HEK293 (cell line): ENCODE data around the gene KCNG3.
A peak's percentile ranks its signal among the peaks of the same experiment; 100 is the strongest.

ENCODE experiments used
- CTCF ChIA-PET: fragments of 350-600 bp; formaldehyde crosslinking; extraction: SDS; loops from one replicate; lab custom pipeline; 2021; ENCODE audit warnings: antibody characterized with exemption; lab: Yijun Ruan, JAX
- POLR2A ChIA-PET: fragments of 300-600 bp; formaldehyde crosslinking; extraction: SDS; loops from one replicate; lab custom pipeline; 2020; ENCODE audit warnings: antibody characterized with exemption, inconsistent platforms; lab: Yijun Ruan, JAX
- H3K27ac ChIP-seq: fragments of 200-500 bp; sonication (Bioruptor generic); 2 replicates; pipeline ENCODE4 v1.5.1; 2014; ENCODE audit warnings: low read depth, low read length, control low read depth, inconsistent platforms; ENCODE audit errors: extremely low read depth
- H3K36me3 ChIP-seq, 2 experiments: fragments of 200-500 bp in 1 of 2; sonication (Bioruptor generic) in 1 of 2; 1 replicate in 1 of 2; 2 replicates in 1 of 2; pipeline ENCODE4 v1.5.1; 2014 to 2017; ENCODE audit warnings: inconsistent platforms in 2 of 2, low read length in 2 of 2; ENCODE audit not compliant: control insufficient read depth in 2 of 2, insufficient read depth in 1 of 2
- H3K4me1 ChIP-seq: fragments of 200-500 bp; sonication (Bioruptor generic); 2 replicates; pipeline ENCODE4 v1.5.1; 2014; ENCODE audit warnings: mild to moderate bottlenecking, low read length, inconsistent platforms; ENCODE audit not compliant: control insufficient read depth, insufficient read depth
- H3K4me3 ChIP-seq: 2 replicates; pipeline ENCODE4 v1.5.1; 2011; ENCODE audit warnings: low read depth, mild to moderate bottlenecking, control low read depth, low read length, moderate library complexity
- H3K9me3 ChIP-seq: fragments of 200-500 bp; sonication (Bioruptor generic); 2 replicates; pipeline ENCODE4 v1.5.1; 2014; ENCODE audit warnings: low read depth, low read length, inconsistent platforms; ENCODE audit not compliant: control insufficient read depth, insufficient read depth
- AEBP2 ChIP-seq: fragments of 450-650 bp; formaldehyde crosslinking; IDR thresholded peaks from 2 replicates; pipeline ENCODE4 v1.5.1; 2016; ENCODE audit warnings: missing biosample characterization, missing genetic modification characterization, borderline replicate concordance
- GLIS1 ChIP-seq: fragments of 450-650 bp; formaldehyde crosslinking; IDR thresholded peaks from 2 replicates; pipeline ENCODE4 v1.5.1; 2016; ENCODE audit warnings: missing biosample characterization, missing genetic modification characterization
- GLIS2 ChIP-seq: fragments of 450-650 bp; formaldehyde crosslinking; IDR thresholded peaks from 2 replicates; pipeline ENCODE4 v1.5.1; 2016; ENCODE audit warnings: missing biosample characterization, missing genetic modification characterization
- HOXA7 ChIP-seq: sonication (generic); formaldehyde crosslinking; IDR thresholded peaks from 2 replicates; pipeline ENCODE4 v1.8.1; 2022; ENCODE audit warnings: missing genetic modification reagents, borderline replicate concordance
- HOXD13 ChIP-seq: sonication (generic); formaldehyde crosslinking; IDR thresholded peaks from 2 replicates; pipeline ENCODE4 v1.8.0; 2022; ENCODE audit warnings: missing genetic modification reagents, borderline replicate concordance
- MEIS1 ChIP-seq: sonication (generic); formaldehyde crosslinking; IDR thresholded peaks from 2 replicates; pipeline ENCODE4 v1.8.1; 2022; ENCODE audit warnings: missing genetic modification reagents, mild to moderate bottlenecking, borderline replicate concordance
- PRDM6 ChIP-seq: fragments of 450-650 bp; formaldehyde crosslinking; IDR thresholded peaks from 2 replicates; pipeline ENCODE4 v1.5.1; 2017; ENCODE audit warnings: missing biosample characterization, missing genetic modification characterization
- SCRT2 ChIP-seq: fragments of 450-650 bp; formaldehyde crosslinking; IDR thresholded peaks from 2 replicates; pipeline ENCODE4 v1.5.1; 2016; ENCODE audit warnings: missing biosample characterization, missing genetic modification characterization
- ZBTB44 ChIP-seq: fragments of 450-650 bp; IDR thresholded peaks from 2 replicates; pipeline ENCODE4 v1.5.1; 2018; ENCODE audit warnings: missing biosample characterization, mild to moderate bottlenecking, missing genetic modification characterization
- ZBTB49 ChIP-seq: fragments of 450-650 bp; formaldehyde crosslinking; IDR thresholded peaks from 2 replicates; pipeline ENCODE4 v1.5.1; 2016; ENCODE audit warnings: missing biosample characterization, missing genetic modification characterization, low read depth
- ZBTB7A ChIP-seq: fragments of 450-650 bp; formaldehyde crosslinking; IDR thresholded peaks from 2 replicates; pipeline ENCODE4 v1.5.1; 2016; ENCODE audit warnings: low read depth, missing biosample characterization, missing genetic modification characterization
- ZNF132 ChIP-seq: fragments of 450-650 bp; formaldehyde crosslinking; IDR thresholded peaks from 2 replicates; pipeline ENCODE4 v1.5.1; 2017; ENCODE audit warnings: missing biosample characterization, missing genetic modification characterization, borderline replicate concordance
- ZNF202 ChIP-seq: fragments of 450-650 bp; formaldehyde crosslinking; IDR thresholded peaks from 2 replicates; pipeline ENCODE4 v1.5.1; 2016; ENCODE audit warnings: missing biosample characterization, missing genetic modification characterization, borderline replicate concordance
- ZNF391 ChIP-seq: fragments of 450-650 bp; formaldehyde crosslinking; IDR thresholded peaks from 2 replicates; pipeline ENCODE4 v1.5.1; 2016; ENCODE audit warnings: low read depth, missing biosample characterization, missing genetic modification characterization, borderline replicate concordance
- ZNF426 ChIP-seq: fragments of 450-650 bp; formaldehyde crosslinking; IDR thresholded peaks from 2 replicates; pipeline ENCODE4 v1.5.1; 2017; ENCODE audit warnings: missing biosample characterization, missing genetic modification characterization, mild to moderate bottlenecking, inconsistent platforms, moderate library complexity
- ZNF488 ChIP-seq: fragments of 450-650 bp; formaldehyde crosslinking; IDR thresholded peaks from 2 replicates; pipeline ENCODE4 v1.5.1; 2016; ENCODE audit warnings: missing biosample characterization, missing genetic modification characterization
- ZNF530 ChIP-seq: fragments of 450-650 bp; formaldehyde crosslinking; IDR thresholded peaks from 2 replicates; pipeline ENCODE4 v1.5.1; 2016; ENCODE audit warnings: low read depth, missing biosample characterization, missing genetic modification characterization
- ZNF558 ChIP-seq: fragments of 450-650 bp; formaldehyde crosslinking; IDR thresholded peaks from 2 replicates; pipeline ENCODE4 v1.5.1; 2016; ENCODE audit warnings: missing biosample characterization, missing genetic modification characterization
- ZNF596 ChIP-seq: fragments of 450-650 bp; IDR thresholded peaks from 2 replicates; pipeline ENCODE4 v1.5.0; 2018; ENCODE audit warnings: missing biosample characterization, mild to moderate bottlenecking, missing genetic modification characterization, moderate library complexity
- ZNF660 ChIP-seq: fragments of 450-650 bp; IDR thresholded peaks from 2 replicates; pipeline ENCODE4 v1.5.1; 2018; ENCODE audit warnings: missing biosample characterization, mild to moderate bottlenecking, missing genetic modification characterization
- ZNF747 ChIP-seq: fragments of 450-650 bp; formaldehyde crosslinking; IDR thresholded peaks from 2 replicates; pipeline ENCODE4 v1.5.1; 2016; ENCODE audit warnings: missing biosample characterization, missing genetic modification characterization
- ZSCAN16 ChIP-seq: fragments of 450-650 bp; formaldehyde crosslinking; IDR thresholded peaks from 2 replicates; pipeline ENCODE4 v1.5.1; 2016; ENCODE audit warnings: missing biosample characterization, missing genetic modification characterization
- TF ChIP-seq, protein P1 (sequence below): fragments of 450-650 bp; formaldehyde crosslinking; IDR thresholded peaks from 2 replicates; pipeline ENCODE4 v1.5.1; 2016; ENCODE audit warnings: missing biosample characterization, missing genetic modification characterization

The KCNG3 gene

GRCh38 chr2:42424033-42424432 is 69.7 kb downstream of the KCNG3 start:
- ChIA-PET CTCF (no interaction called here), POLR2A (no interaction called here)
- no peak overlapping the region for H3K27ac ChIP-seq
- TF ChIP-seq ZSCAN16 (tag by site-specific recombination) (peak; percentile 69; the same call in 1 of the 2 replicates), ZNF596 (no peak)
- H3K4me1 ChIP-seq, result peaks cover 26% of the 10 kb centered on the region
- H3K4me3 ChIP-seq, result no peak overlapping the region
- H3K36me3 ChIP-seq, result no peaks in the 10 kb centered on the region; a peak in 1 of 3 replicates
- H3K9me3 ChIP-seq, result no peaks in the 10 kb centered on the region

- POLR2A ChIA-PET, result no interaction called here
- Histone ChIP-seq H3K4me3 (no peak overlapping the region), H3K9me3 (no peaks in the 10 kb centered on the region), H3K36me3 (no peaks in the 10 kb centered on the region; a peak in 1 of 3 replicates), H3K4me1 (peaks cover 26% of the 10 kb centered on the region), H3K27ac (no peak overlapping the region)
- CTCF ChIA-PET, result interaction anchor here (0.8 kb wide), 1 partner anchor 331 kb away, joined by 3 read pairs; no protein-coding TSS in a partner anchor
- TF ChIP-seq MEIS1 (CRISPR knock-in tag), result no peak
- peak; percentile 91 for TF ChIP-seq PRDM6 (tag by site-specific recombination)
- no peak for TF ChIP-seq ZNF558 (tag by site-specific recombination)
- TF ChIP-seq GLIS1 (tag by site-specific recombination), result no peak
- TF ChIP-seq ZNF202 (tag by site-specific recombination), result no peak
- no peak for TF ChIP-seq ZBTB49 (tag by site-specific recombination)
- no peak for TF ChIP-seq ZNF488 (tag by site-specific recombination)
- TF ChIP-seq GLIS2 (tag by site-specific recombination), result no peak
- TF ChIP-seq ZNF747 (tag by site-specific recombination), result no peak
- TF ChIP-seq, protein P1, sequence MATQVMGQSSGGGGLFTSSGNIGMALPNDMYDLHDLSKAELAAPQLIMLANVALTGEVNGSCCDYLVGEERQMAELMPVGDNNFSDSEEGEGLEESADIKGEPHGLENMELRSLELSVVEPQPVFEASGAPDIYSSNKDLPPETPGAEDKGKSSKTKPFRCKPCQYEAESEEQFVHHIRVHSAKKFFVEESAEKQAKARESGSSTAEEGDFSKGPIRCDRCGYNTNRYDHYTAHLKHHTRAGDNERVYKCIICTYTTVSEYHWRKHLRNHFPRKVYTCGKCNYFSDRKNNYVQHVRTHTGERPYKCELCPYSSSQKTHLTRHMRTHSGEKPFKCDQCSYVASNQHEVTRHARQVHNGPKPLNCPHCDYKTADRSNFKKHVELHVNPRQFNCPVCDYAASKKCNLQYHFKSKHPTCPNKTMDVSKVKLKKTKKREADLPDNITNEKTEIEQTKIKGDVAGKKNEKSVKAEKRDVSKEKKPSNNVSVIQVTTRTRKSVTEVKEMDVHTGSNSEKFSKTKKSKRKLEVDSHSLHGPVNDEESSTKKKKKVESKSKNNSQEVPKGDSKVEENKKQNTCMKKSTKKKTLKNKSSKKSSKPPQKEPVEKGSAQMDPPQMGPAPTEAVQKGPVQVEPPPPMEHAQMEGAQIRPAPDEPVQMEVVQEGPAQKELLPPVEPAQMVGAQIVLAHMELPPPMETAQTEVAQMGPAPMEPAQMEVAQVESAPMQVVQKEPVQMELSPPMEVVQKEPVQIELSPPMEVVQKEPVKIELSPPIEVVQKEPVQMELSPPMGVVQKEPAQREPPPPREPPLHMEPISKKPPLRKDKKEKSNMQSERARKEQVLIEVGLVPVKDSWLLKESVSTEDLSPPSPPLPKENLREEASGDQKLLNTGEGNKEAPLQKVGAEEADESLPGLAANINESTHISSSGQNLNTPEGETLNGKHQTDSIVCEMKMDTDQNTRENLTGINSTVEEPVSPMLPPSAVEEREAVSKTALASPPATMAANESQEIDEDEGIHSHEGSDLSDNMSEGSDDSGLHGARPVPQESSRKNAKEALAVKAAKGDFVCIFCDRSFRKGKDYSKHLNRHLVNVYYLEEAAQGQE, result no peak
- TF ChIP-seq SCRT2 (tag by site-specific recombination), result peak; percentile 75
- TF ChIP-seq ZNF391, result no peak
- TF ChIP-seq HOXD13 (CRISPR knock-in tag), result no peak
- no peak for TF ChIP-seq ZNF660 (tag by site-specific recombination)
- TF ChIP-seq AEBP2 (tag by site-specific recombination), result no peak
- no peak for TF ChIP-seq HOXA7
- TF ChIP-seq ZBTB44 (tag by site-specific recombination), result no peak
- TF ChIP-seq ZNF426 (tag by site-specific recombination), result no peak
- TF ChIP-seq ZNF530 (tag by site-specific recombination), result no peak
- TF ChIP-seq ZBTB7A (tag by site-specific recombination), result no peak
- no peak for TF ChIP-seq ZNF132 (tag by site-specific recombination)
Observed at GRCh38 chr2:42421601-42422239, 72.1 kb downstream of the KCNG3 start.
